A204.1 (cell line): ENCODE results near the gene COL11A1.
A peak's percentile ranks its signal among the peaks of the same experiment; 100 is the strongest.
"Not testable (repeated sequence)": the region's sequence is repeated elsewhere in the genome, so short reads cannot be mapped to it uniquely, and the experiment has no call there.

Source experiments
- FAIRE-seq: peaks from 2 replicates; lab custom pipeline; 2012; peaks lifted over from hg19 to GRCh38; lab: Jason Lieb, UNC

Gene COL11A1

GRCh38 chr1:103075316-103076000 is 32.9 kb downstream of the COL11A1 start:
- peak; percentile 58 for FAIRE-seq

GRCh38 chr1:103074224-103074623 is 34.1 kb downstream of the COL11A1 start:
- no peak for FAIRE-seq

GRCh38 chr1:103069201-103069600 is 39.1 kb downstream of the COL11A1 start:
- no peak for FAIRE-seq

- FAIRE-seq: no peak
Measured at GRCh38 chr1:103063921-103064320, 44.4 kb downstream of the COL11A1 start.

GRCh38 chr1:103058391-103058790 is 49.9 kb downstream of the COL11A1 start:
- FAIRE-seq: no peak

- FAIRE-seq: peak; percentile 41
Measured at GRCh38 chr1:103056423-103056822, 51.9 kb downstream of the COL11A1 start.

- not testable (repeated sequence) for FAIRE-seq
Measured at GRCh38 chr1:103028110-103028509, 80.2 kb downstream of the COL11A1 start.

- no peak for FAIRE-seq
Measured at GRCh38 chr1:103025858-103026409, 82.4 kb downstream of the COL11A1 start.

- no peak for FAIRE-seq
Measured at GRCh38 chr1:103024051-103024450, 84.3 kb downstream of the COL11A1 start.

GRCh38 chr1:103002005-103002404 is 106.3 kb downstream of the COL11A1 start:
- FAIRE-seq: no peak

GRCh38 chr1:102978874-102979273 is 129.4 kb downstream of the COL11A1 start:
- FAIRE-seq: no peak

GRCh38 chr1:102977292-102977691 is 131.0 kb downstream of the COL11A1 start:
- no peak for FAIRE-seq

- peak; percentile 81 for FAIRE-seq
Measured at GRCh38 chr1:102970496-102971078, 137.7 kb downstream of the COL11A1 start.

GRCh38 chr1:102967786-102968185 is 140.5 kb downstream of the COL11A1 start:
- FAIRE-seq: peak; percentile 9

- FAIRE-seq: no peak
Measured at GRCh38 chr1:102961549-102961948, 146.8 kb downstream of the COL11A1 start.

GRCh38 chr1:102954576-102954975 is 153.7 kb downstream of the COL11A1 start:
- no peak for FAIRE-seq

- peak; percentile 27 for FAIRE-seq
Measured at GRCh38 chr1:102952400-102952799, 155.9 kb downstream of the COL11A1 start.

GRCh38 chr1:102942324-102942723 is 166.0 kb downstream of the COL11A1 start:
- FAIRE-seq: no peak

- no peak for FAIRE-seq
Measured at GRCh38 chr1:102941366-102941947, 166.9 kb downstream of the COL11A1 start.

- no peak for FAIRE-seq
Measured at GRCh38 chr1:102937401-102937800, 170.9 kb downstream of the COL11A1 start.

- FAIRE-seq: not testable (repeated sequence)
Measured at GRCh38 chr1:102933362-102933761, 175.0 kb downstream of the COL11A1 start.

GRCh38 chr1:102919659-102920058 is 188.7 kb downstream of the COL11A1 start:
- FAIRE-seq: no peak

- FAIRE-seq: no peak
Measured at GRCh38 chr1:102901996-102902395, 206.3 kb downstream of the COL11A1 start.
